Progenitor cell of endocrine pancreas (in vitro differentiated cells): ENCODE results near the gene HOGA1. TPM values are rescaled to one million over a fixed set of nuclear protein-coding genes. Genes with fewer than 3 reads are reported as not detected.

ENCODE experiments used
- DNase-seq: peaks from one replicate; pipeline ENCODE4 v3.0.0; 2021; ENCODE audit warnings: low spot score; ENCODE audit not compliant: unreplicated experiment
- H3K27ac Mint-ChIP-seq: 2 replicates; pipeline ENCODE4 v1.8.0; 2021; ENCODE audit warnings: mild to moderate bottlenecking, moderate library complexity, mixed read lengths
- H3K27me3 Mint-ChIP-seq: 2 replicates; pipeline ENCODE4 v1.8.0; 2021; ENCODE audit warnings: mixed read lengths
- H3K36me3 Mint-ChIP-seq: 2 replicates; pipeline ENCODE4 v1.8.0; 2022; ENCODE audit warnings: mixed read lengths; ENCODE audit not compliant: insufficient read depth
- H3K4me1 Mint-ChIP-seq: 2 replicates; pipeline ENCODE4 v1.8.0; 2021; ENCODE audit warnings: low read depth, mixed read lengths
- H3K4me3 Mint-ChIP-seq: 2 replicates; pipeline ENCODE4 v1.8.0; 2021; ENCODE audit warnings: low read depth, mild to moderate bottlenecking, moderate library complexity, mixed read lengths
- H3K9me3 Mint-ChIP-seq: 2 replicates; pipeline ENCODE4 v1.8.0; 2021; ENCODE audit warnings: low read depth, mixed read lengths
- total RNA-seq: library from RNA; stranded (reverse); gene quantifications from 2 replicates; pipeline ENCODE4 v1.2.1, GENCODE V29; 2021
- TF ChIP-seq, protein P1 (sequence below): fragments of 200-600 bp; sonication (generic); IDR thresholded peaks from one replicate; pipeline ENCODE4 v1.5.0; 2021; ENCODE audit warnings: antibody characterized with exemption, mild to moderate bottlenecking; ENCODE audit not compliant: unreplicated experiment

Gene HOGA1
- total RNA-seq, 1 donor from 2014 or later: 10.5 TPM

DNA sequence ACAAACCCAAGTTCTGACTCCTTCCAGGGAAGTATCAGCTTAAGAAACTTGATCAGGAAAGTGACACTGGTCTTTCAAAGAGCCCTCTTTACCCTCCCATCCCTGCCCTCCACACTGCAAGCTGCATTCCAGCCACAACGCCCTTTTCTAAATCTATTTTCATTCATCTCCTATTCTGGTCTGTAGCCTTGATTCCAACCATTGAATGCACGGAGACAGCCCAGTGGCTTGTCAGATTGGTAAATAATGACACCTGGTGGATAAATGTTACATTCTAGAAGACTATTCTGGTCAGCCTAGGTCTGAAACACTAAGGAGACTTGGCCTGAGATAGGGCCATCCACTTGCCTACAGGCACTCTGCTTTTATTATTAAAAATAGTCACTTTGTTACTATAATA is 28.2 kb downstream of the HOGA1 start:
- no peak for DNase-seq
- Mint-ChIP-seq H3K27me3 (no peaks in the 10 kb centered on the region), H3K27ac (no peak overlapping the region), H3K36me3 (peaks cover 7% of the 10 kb centered on the region), H3K4me3 (no peak overlapping the region), H3K4me1 (no peaks in the 10 kb centered on the region), H3K9me3 (no peaks in the 10 kb centered on the region)
- TF ChIP-seq, protein P1, sequence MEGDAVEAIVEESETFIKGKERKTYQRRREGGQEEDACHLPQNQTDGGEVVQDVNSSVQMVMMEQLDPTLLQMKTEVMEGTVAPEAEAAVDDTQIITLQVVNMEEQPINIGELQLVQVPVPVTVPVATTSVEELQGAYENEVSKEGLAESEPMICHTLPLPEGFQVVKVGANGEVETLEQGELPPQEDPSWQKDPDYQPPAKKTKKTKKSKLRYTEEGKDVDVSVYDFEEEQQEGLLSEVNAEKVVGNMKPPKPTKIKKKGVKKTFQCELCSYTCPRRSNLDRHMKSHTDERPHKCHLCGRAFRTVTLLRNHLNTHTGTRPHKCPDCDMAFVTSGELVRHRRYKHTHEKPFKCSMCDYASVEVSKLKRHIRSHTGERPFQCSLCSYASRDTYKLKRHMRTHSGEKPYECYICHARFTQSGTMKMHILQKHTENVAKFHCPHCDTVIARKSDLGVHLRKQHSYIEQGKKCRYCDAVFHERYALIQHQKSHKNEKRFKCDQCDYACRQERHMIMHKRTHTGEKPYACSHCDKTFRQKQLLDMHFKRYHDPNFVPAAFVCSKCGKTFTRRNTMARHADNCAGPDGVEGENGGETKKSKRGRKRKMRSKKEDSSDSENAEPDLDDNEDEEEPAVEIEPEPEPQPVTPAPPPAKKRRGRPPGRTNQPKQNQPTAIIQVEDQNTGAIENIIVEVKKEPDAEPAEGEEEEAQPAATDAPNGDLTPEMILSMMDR: peak; percentile 21

DNA sequence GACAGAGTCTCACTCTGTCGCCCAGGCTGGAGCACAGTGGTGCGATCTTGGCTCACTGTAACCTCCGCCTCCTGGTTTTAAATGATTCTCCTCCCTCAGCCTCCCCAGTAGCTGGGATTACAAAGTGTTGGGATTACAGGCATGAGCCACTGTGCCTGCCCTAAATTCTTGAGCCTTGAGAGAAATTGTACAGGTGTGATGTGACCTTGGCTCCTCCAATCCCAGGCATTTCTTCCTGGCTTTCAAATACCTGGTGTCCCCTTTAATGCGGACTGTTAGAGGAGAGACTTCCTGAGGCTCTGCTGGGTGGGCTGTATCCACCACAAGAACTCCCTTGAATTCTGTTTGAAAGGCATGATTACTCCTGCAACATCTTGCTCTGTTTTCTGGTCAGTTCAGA is 34.1 kb downstream of the HOGA1 start:
- peaks cover 8% of the 10 kb centered on the region for H3K4me1 Mint-ChIP-seq
- no peak overlapping the region for H3K27ac Mint-ChIP-seq
- TF ChIP-seq, protein P1: no peak
- DNase-seq: no peak
- peaks cover 7% of the 10 kb centered on the region for H3K36me3 Mint-ChIP-seq
- no peak overlapping the region for H3K4me3 Mint-ChIP-seq
- no peaks in the 10 kb centered on the region for H3K27me3 Mint-ChIP-seq
- H3K9me3 Mint-ChIP-seq: no peaks in the 10 kb centered on the region

DNA sequence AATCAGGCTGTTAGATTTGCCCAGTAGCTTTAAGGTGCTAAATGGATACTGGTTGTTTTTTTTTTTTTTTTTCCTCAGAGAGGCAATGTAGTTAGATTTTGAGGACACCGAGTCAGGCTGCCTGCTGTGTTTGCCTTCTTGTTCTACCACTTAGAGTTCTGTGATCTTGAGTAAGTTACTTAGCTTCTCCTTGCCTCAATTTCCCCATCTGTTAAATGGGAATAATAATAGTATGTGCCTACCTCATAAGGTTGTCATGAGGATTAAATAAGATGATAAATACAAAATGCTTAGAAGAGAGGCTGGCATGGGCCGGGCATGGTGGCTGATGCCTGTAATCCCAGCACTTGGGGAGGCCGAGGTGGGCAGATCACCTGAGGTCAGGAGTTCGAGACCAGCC is 34.5 kb downstream of the HOGA1 start:
- TF ChIP-seq, protein P1: no peak
- Mint-ChIP-seq H3K36me3 (peaks cover 7% of the 10 kb centered on the region), H3K27me3 (no peaks in the 10 kb centered on the region), H3K4me1 (peaks cover 11% of the 10 kb centered on the region), H3K9me3 (no peaks in the 10 kb centered on the region), H3K4me3 (no peak overlapping the region), H3K27ac (no peak overlapping the region)
- DNase-seq: no peak

DNA sequence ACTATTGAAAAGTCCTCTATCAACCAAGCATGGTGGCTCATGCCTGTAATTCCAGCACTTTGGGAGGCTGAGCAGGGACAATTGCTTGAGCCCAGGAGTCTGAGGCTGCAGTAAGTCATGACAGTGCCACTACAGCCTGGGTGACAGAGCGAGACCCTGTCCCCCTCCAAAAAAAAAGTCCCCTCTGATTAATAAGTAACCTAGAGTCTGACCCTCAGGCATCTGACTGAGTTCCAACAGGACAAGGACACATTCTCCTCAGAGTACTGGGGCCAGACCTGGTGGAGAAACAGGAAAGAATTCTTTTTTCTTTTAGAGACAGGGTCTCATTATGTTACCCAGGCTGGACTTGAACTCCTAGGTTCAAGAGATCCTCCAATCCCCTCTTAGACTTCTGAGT is 39.1 kb downstream of the HOGA1 start:
- Mint-ChIP-seq H3K9me3 (no peaks in the 10 kb centered on the region), H3K27ac (peak overlapping the region; percentile 71), H3K27me3 (no peaks in the 10 kb centered on the region), H3K4me3 (no peak overlapping the region), H3K4me1 (peaks cover 14% of the 10 kb centered on the region), H3K36me3 (no peaks in the 10 kb centered on the region)
- TF ChIP-seq, protein P1: no peak
- DNase-seq: no peak

DNA sequence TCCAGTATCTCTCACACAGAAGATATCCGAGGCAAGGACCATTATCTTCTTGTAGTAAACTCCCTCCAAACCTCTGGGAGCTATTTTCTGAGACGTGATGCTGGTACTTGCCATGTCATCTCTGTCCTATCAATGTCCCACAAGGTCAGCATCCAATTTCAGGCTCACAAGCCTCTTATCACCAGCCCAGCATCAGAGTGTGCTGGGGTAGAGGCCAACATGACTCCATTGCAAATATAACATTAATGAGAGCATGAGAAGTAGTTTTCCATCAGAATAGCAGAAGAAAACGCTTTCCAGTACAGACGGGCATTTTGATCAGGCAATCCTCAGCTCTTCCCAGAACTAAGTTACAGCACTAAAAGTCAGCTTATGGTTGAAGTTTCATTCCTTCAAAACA is 43.5 kb downstream of the HOGA1 start:
- Mint-ChIP-seq H3K36me3 (no peaks in the 10 kb centered on the region), H3K27me3 (no peaks in the 10 kb centered on the region), H3K27ac (no peak overlapping the region), H3K4me3 (no peak overlapping the region), H3K4me1 (peaks cover 14% of the 10 kb centered on the region), H3K9me3 (no peaks in the 10 kb centered on the region)
- no peak for DNase-seq
- TF ChIP-seq, protein P1: no peak
